Measurements from ENCODE around the gene EMX1.

GRCh38 chr2:72908741-72909140 lies 8.6 kb upstream of the EMX1 start:
- TF ChIP-seq POLR2AphosphoS5 (IDR thresholded peaks at IDR 0.05) (no peak), EP300 (conservative IDR thresholded peaks at IDR 0.05; ENCODE audit: poor library complexity, severe bottlenecking) (no peak), RAD21 (conservative IDR thresholded peaks at IDR 0.05) (no peak), EZH2 (IDR thresholded peaks at IDR 0.05; ENCODE audit: borderline replicate concordance, insufficient read depth, low read length, poor library complexity, severe bottlenecking) (no peak), REST (IDR thresholded peaks at IDR 0.05; ENCODE audit: borderline replicate concordance) (no peak), TAF1 (IDR thresholded peaks at IDR 0.05; ENCODE audit: low read depth) (no peak), SMC3 (conservative IDR thresholded peaks at IDR 0.05; ENCODE audit: poor library complexity) (no peak), MXI1 (conservative IDR thresholded peaks at IDR 0.05; ENCODE audit: poor library complexity, severe bottlenecking) (no peak)
- TF ChIP-seq, protein P1, sequence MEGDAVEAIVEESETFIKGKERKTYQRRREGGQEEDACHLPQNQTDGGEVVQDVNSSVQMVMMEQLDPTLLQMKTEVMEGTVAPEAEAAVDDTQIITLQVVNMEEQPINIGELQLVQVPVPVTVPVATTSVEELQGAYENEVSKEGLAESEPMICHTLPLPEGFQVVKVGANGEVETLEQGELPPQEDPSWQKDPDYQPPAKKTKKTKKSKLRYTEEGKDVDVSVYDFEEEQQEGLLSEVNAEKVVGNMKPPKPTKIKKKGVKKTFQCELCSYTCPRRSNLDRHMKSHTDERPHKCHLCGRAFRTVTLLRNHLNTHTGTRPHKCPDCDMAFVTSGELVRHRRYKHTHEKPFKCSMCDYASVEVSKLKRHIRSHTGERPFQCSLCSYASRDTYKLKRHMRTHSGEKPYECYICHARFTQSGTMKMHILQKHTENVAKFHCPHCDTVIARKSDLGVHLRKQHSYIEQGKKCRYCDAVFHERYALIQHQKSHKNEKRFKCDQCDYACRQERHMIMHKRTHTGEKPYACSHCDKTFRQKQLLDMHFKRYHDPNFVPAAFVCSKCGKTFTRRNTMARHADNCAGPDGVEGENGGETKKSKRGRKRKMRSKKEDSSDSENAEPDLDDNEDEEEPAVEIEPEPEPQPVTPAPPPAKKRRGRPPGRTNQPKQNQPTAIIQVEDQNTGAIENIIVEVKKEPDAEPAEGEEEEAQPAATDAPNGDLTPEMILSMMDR (IDR thresholded peaks at IDR 0.05; ENCODE audit: poor library complexity, severe bottlenecking), result no peak

All from neural cell (in vitro differentiated cells).